Upper lobe of left lung (tissue), 6 donors: Measurements from ENCODE around the gene PDSS2. TPM values are rescaled to one million over a fixed set of nuclear protein-coding genes. Genes with fewer than 3 reads are reported as not detected.

Experiments used
- ATAC-seq, 2 donors: fragments of 200-7000 bp; cut with Tn5 transposase; one replicate each; pipeline ENCODE4 v1.9.1; 2022; ENCODE audit warnings: mild to moderate bottlenecking in 2 of 2, moderate library complexity in 2 of 2; ENCODE audit not compliant: low FRiP score in 2 of 2
- DNase-seq, 2 donors: peaks; one replicate each; pipeline ENCODE4 v3.0.0-alpha.2; 2019 to 2020
- H3K27ac ChIP-seq, 4 donors: fragments of 200-600 bp; sonication (generic); one replicate each; pipeline ENCODE4 v1.5.1; 2016 to 2019
- H3K27me3 ChIP-seq, 4 donors: fragments of 200-600 bp; sonication (generic); one replicate each; pipeline ENCODE4 v1.5.1; 2017 to 2019
- H3K36me3 ChIP-seq, 4 donors: fragments of 200-600 bp; sonication (generic); one replicate each; pipeline ENCODE4 v1.5.1; 2016 to 2019
- H3K4me1 ChIP-seq, 4 donors: fragments of 200-600 bp; sonication (generic); one replicate each; pipeline ENCODE4 v1.5.1; 2018 to 2019
- H3K4me3 ChIP-seq, 4 donors: fragments of 200-600 bp; sonication (generic); one replicate each; pipeline ENCODE4 v1.5.1; 2017 to 2019; ENCODE audit warnings: mild to moderate bottlenecking in 2 of 4, moderate library complexity in 1 of 4
- H3K9me3 ChIP-seq, 4 donors: fragments of 200-600 bp; sonication (generic); one replicate each; pipeline ENCODE4 v1.5.1; 2018 to 2019
- CTCF ChIP-seq, 6 experiments: fragments of 450-650 bp in 4 of 6; fragments of 200-600 bp in 2 of 6; sonication (generic) in 2 of 6; IDR thresholded peaks; one replicate each; pipeline ENCODE4 v1.5.1; 2016 to 2019; ENCODE audit warnings: antibody characterized with exemption in 6 of 6
- EP300 ChIP-seq, 4 donors: sonication (generic); formaldehyde crosslinking; IDR thresholded peaks; one replicate each; pipeline ENCODE4 v1.5.1; 2017; ENCODE audit warnings: antibody characterized with exemption in 4 of 4, control low read depth in 2 of 4
- POLR2A ChIP-seq, 4 donors: fragments of 450-650 bp; IDR thresholded peaks; one replicate each; pipeline ENCODE4 v1.5.1; 2016 to 2017; ENCODE audit warnings: antibody characterized with exemption in 4 of 4, mild to moderate bottlenecking in 2 of 4
- POLR2AphosphoS5 ChIP-seq, 2 donors: sonication (generic); formaldehyde crosslinking; IDR thresholded peaks; one replicate each; pipeline ENCODE4 v1.5.1; 2017; ENCODE audit warnings: antibody characterized with exemption in 2 of 2
- WGBS, 2 donors: methylation state at CpG; one replicate each; pipeline ENCODE4 v1.1.5; 2017 to 2018; 5-methylcytosine and 5-hydroxymethylcytosine counted together
- total RNA-seq, 6 donors: library from RNA; depleted of rRNA in 4 of 6; stranded (reverse); fragments of >200 nt in 4 of 6; gene quantifications; one replicate each; pipeline versions ENCODE4 v1.1.0 to v1.2.1, GENCODE V29; 2016 to 2021
- donor health status: DM: no; HTN: no; CAD: no; lungs with moderate emphysema.
- donor health status: DM: no; HTN: yes; CAD: no; lungs with severe emphysema.

Gene PDSS2
- total RNA-seq, 6 donors from 2014 or later, result 5.1 to 20.9 (median 15.0) TPM

GRCh38 chr6:107398001-107398400 is 61.4 kb downstream of the PDSS2 start:
- Histone ChIP-seq H3K4me1 (no peaks in the 10 kb centered on the region), H3K27ac (no peak overlapping the region), H3K36me3 (no peaks in the 10 kb centered on the region), H3K4me3 (no peak overlapping the region), H3K27me3 (no peaks in the 10 kb centered on the region), H3K9me3 (peaks cover 11 to 25% (median 16%) of the 10 kb centered on the region in 4 donors)
- ATAC-seq (no peak), DNase-seq (no peak)
- TF ChIP-seq EP300 (IDR thresholded peaks at IDR 0.05) (no peak), POLR2A (IDR thresholded peaks at IDR 0.05) (no peak), CTCF (IDR thresholded peaks at IDR 0.05) (no peak), POLR2AphosphoS5 (IDR thresholded peaks at IDR 0.05) (no peak)

- 83 to 91% methylated on average over 1 of the region's 1 CpG for WGBS, 2 donors
- no peak for TF ChIP-seq EP300 (IDR thresholded peaks at IDR 0.05)
- TF ChIP-seq POLR2A (IDR thresholded peaks at IDR 0.05), result no peak
- no peak for TF ChIP-seq POLR2AphosphoS5 (IDR thresholded peaks at IDR 0.05)
- no peak for TF ChIP-seq CTCF (IDR thresholded peaks at IDR 0.05)
- Histone ChIP-seq H3K4me3 (no peak overlapping the region), H3K36me3 (no peaks in the 10 kb centered on the region), H3K27me3 (no peaks in the 10 kb centered on the region), H3K4me1 (no peaks in the 10 kb centered on the region), H3K9me3 (peaks cover 3 to 15% (median 7%) of the 10 kb centered on the region in 4 donors), H3K27ac (no peak overlapping the region)
- ATAC-seq, result no peak
- DNase-seq, result no peak
These were observed 63.2 kb downstream of the PDSS2 start for GRCh38 chr6:107396211-107396610.

GRCh38 chr6:107392069-107392468 is 67.3 kb downstream of the PDSS2 start:
- Histone ChIP-seq H3K27ac (no peak overlapping the region), H3K4me3 (no peak overlapping the region), H3K27me3 (no peaks in the 10 kb centered on the region), H3K9me3 (peaks cover 3 to 15% (median 7%) of the 10 kb centered on the region in 4 donors), H3K4me1 (no peaks in the 10 kb centered on the region), H3K36me3 (no peaks in the 10 kb centered on the region)
- TF ChIP-seq POLR2AphosphoS5 (IDR thresholded peaks at IDR 0.05) (no peak), POLR2A (IDR thresholded peaks at IDR 0.05) (no peak), EP300 (IDR thresholded peaks at IDR 0.05) (no peak)
- 85 to 90% methylated on average over 2 of the region's 2 CpGs for WGBS, 2 donors
- DNase-seq (no peak), ATAC-seq (no peak)

- Histone ChIP-seq H3K4me1 (no peaks in the 10 kb centered on the region), H3K36me3 (no peaks in the 10 kb centered on the region), H3K27me3 (no peaks in the 10 kb centered on the region), H3K27ac (no peak overlapping the region), H3K4me3 (no peak overlapping the region), H3K9me3 (peaks cover 3 to 15% (median 7%) of the 10 kb centered on the region in 4 donors)
- DNase-seq (no peak), ATAC-seq (no peak)
- TF ChIP-seq POLR2A (IDR thresholded peaks at IDR 0.05) (no peak), EP300 (IDR thresholded peaks at IDR 0.05) (no peak), CTCF (IDR thresholded peaks at IDR 0.05) (no peak), POLR2AphosphoS5 (IDR thresholded peaks at IDR 0.05) (no peak)
These were observed 68.5 kb downstream of the PDSS2 start for GRCh38 chr6:107390685-107391435.

GRCh38 chr6:107390056-107390455 is 69.3 kb downstream of the PDSS2 start:
- Histone ChIP-seq H3K4me1 (no peaks in the 10 kb centered on the region), H3K27me3 (no peaks in the 10 kb centered on the region), H3K4me3 (no peak overlapping the region), H3K9me3 (peaks cover 2 to 15% (median 7%) of the 10 kb centered on the region in 4 donors), H3K27ac (no peak overlapping the region), H3K36me3 (no peaks in the 10 kb centered on the region)
- ATAC-seq (no peak), DNase-seq (no peak)
- TF ChIP-seq POLR2A (IDR thresholded peaks at IDR 0.05) (no peak), CTCF (IDR thresholded peaks at IDR 0.05) (no peak), POLR2AphosphoS5 (IDR thresholded peaks at IDR 0.05) (no peak), EP300 (IDR thresholded peaks at IDR 0.05) (no peak)
- whole genome bisulfite sequencing, 2 donors, result 92 to 96% methylated on average over 2 of the region's 2 CpGs
